Measurements from ENCODE around the gene ZNF692. TPM values are rescaled to one million over a fixed set of nuclear protein-coding genes. Genes with fewer than 3 reads are reported as not detected.

ZNF692 gene, protein sequence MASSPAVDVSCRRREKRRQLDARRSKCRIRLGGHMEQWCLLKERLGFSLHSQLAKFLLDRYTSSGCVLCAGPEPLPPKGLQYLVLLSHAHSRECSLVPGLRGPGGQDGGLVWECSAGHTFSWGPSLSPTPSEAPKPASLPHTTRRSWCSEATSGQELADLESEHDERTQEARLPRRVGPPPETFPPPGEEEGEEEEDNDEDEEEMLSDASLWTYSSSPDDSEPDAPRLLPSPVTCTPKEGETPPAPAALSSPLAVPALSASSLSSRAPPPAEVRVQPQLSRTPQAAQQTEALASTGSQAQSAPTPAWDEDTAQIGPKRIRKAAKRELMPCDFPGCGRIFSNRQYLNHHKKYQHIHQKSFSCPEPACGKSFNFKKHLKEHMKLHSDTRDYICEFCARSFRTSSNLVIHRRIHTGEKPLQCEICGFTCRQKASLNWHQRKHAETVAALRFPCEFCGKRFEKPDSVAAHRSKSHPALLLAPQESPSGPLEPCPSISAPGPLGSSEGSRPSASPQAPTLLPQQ
- total RNA-seq, result 4.3 and 7.2 TPM in 2 replicates

DNA sequence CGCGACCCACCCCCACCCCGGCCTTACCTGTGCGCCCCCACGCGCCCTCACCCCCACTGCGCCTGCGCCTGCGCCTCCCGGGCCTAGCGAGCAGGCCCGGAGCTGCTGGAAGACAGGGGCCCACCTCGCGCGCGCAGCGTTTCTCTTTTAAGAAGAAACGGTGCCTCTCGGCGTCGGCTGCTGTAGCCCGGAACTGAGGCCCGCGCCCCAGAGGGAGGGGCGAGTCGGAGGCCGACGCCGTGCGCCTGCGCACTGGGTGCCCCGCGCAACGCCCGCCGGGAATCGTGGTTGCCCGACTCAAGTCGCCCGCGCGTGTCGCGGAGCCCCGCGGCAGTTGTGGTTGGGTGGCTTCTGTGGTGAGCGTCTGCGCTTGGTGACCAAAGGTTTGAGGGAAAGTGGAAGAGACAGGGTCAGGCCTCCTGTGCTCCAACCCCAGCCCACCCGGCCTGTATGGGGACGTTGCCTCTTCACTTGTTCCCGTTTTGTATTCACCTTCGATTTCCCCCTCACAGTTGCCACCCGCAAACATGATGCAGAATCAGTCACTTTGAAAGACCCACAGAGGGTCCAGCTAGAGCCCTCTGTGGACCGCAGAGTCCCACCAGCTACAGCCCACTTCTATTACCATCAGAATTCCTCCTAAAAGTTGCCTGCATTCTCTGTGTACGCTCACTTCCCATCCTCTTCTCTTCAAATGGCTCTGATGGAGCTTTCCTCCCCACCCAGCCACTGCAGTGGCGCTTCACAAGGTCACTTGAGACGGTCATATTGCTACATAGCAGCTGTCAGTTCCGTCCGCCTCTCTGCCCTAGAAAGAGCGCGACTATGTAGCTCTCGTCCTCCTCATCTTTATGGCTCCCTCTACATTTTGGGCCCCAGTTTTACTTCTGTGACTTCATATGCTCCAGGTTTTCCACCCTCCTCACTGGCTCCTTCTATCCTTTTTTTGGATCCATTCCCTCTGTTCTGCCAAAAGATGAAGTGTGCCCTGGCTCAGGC is at the start of gene ZNF692:
Gene ZNF692, minus strand, starts transcription at position 195 of the 999 bp plus-strand sequence. CDS start 776 bp downstream, outside the sequence.

DNA sequence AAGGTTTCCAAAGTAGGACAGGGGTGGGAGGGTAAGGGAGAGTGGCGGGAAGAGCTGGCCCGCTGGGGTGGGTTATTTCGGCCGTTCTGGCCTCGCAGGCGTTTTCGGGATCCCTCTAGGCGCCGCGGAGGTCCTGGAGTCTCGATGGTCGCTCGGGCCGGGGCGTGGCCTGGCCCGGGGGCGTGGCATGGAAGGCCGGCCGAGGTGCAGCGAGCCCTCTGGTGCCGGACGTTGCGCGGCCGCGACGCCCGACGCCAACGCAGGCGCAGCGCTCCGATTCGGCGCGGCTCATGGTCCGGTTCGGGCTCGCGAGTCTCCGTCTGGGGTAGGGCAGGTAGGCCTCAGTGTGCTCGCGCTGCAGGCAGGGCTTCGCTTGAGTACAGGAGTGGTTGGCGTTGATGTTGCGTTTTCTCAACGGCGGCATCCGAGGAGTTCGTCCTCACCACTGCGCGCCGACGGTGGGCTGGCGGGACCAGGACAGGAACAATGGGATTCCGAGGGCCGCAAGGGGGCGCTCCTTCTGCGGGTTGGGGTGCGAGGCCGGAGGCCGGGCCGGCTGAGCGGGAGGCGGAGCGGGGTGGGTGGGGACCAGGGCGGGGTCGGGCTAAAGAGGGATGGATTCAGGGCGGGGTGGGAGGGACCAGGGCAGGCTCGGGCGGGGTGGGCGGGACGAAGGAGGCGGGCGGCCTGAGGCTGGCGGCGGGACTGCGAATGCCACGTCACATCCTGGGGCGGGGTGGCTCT is 47.3 kb upstream of the ZNF692 start, which contains the start of gene PGBD2:
Gene PGBD2, plus strand, starts transcription at position 227 of the 744 bp plus-strand sequence. CDS start 7,628 bp downstream, outside the sequence.

DNA sequence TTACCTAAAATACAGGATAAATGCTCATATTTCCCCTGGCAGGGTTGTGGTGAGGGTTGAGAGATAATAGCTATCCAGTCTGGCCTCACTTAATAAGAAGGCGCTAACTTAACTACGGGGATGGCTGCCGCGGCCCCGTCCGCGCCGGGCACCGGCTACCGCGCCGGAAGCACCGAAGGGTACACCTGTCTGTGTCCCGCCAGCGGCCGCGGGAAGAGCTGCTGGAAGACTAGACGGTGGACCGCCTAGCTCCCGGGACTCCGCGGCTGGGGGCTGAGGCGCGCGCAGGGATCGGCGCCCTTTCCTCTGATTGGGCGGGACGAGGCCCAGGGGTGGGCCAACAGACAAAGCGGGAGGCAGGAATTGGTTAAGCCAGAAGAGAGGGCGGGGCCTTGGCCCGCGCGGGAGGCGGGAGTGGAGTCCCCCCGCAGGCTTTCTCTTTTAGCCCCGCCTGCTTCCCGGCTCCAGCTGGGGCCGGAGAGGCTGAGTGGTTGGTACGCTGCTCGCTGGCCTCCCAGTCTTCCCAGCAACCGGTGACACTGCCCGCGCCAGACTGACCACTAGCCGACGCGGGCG is 21.0 kb downstream of the ZNF692 start, which contains the start of gene ZNF672:
Gene ZNF672, plus strand, starts transcription at position 444 of the 576 bp plus-strand sequence. CDS start 9,051 bp downstream, outside the sequence.

DNA sequence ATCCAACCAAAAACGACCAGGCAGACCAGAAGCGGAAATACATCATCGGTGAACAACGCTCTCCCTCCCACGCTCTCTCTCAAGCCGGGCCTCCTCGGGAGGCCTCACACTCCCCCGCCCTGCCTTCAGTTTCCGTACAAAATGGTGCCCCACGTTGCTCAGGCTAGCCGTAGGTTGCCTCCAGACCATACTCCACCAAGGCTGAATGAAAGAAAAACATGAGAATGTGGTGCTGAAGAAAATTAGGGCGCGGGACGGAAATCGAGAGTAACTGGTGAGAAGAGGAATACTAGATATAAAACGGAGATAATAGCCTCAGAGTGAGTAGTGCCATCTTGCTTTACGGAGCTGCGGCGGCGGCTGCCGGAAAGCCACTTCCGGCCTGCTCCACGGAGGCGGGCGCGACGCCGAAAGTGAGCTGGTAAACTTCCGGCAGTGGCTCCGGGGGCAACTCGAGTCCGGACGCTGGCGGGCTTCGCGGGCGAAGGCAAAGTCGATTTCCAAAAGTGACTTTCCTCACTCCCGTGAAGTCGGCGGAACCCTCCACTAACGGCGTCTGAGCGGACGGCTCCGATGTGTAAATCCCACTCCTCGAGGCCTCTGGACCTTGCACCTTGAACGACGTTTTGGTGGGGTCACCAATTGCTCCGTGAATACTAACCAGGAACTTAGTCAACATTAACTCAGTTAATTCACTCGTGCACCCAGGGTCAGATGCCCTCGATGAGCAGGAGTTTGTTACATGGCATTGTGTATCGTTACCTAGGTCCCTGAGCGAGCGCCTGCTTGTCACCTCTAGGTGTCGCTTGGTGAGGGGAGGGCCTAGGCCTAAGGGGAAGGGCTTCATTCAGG is 32.8 kb downstream of the ZNF692 start, which contains the start of gene SH3BP5L:
Gene SH3BP5L, minus strand, starts transcription at position 7 of the 852 bp plus-strand sequence. CDS start 980 bp downstream, outside the sequence.

Other genes starting within 250 kb of the ZNF692 start
- not detected in 2 replicates for gene OR2T11, start 224.0 kb downstream of the ZNF692 start, total RNA-seq
- gene OR2T35, start 213.8 kb downstream of the ZNF692 start, total RNA-seq, result not detected in 2 replicates
- gene OR2T27, start 203.6 kb downstream of the ZNF692 start, total RNA-seq, result not detected in 2 replicates
- gene OR14I1, start 156.3 kb downstream of the ZNF692 start, total RNA-seq, result not detected in 2 replicates
- gene LYPD8, start 103.3 kb downstream of the ZNF692 start, total RNA-seq, result not detected in 2 replicates
- 19.4 and 19.6 TPM in 2 replicates for gene SH3BP5L, start 33.2 kb downstream of the ZNF692 start, total RNA-seq
- 14.3 and 17.2 TPM in 2 replicates for gene ZNF672, start 20.9 kb downstream of the ZNF692 start, total RNA-seq
- 7.5 and 10.7 TPM in 2 replicates for gene PGBD2, start 47.1 kb upstream of the ZNF692 start, total RNA-seq

Measured in dermis lymphatic vessel endothelial cell (primary cell).